Measurements from ENCODE around the gene SMYD1.

SMYD1 gene

DNA sequence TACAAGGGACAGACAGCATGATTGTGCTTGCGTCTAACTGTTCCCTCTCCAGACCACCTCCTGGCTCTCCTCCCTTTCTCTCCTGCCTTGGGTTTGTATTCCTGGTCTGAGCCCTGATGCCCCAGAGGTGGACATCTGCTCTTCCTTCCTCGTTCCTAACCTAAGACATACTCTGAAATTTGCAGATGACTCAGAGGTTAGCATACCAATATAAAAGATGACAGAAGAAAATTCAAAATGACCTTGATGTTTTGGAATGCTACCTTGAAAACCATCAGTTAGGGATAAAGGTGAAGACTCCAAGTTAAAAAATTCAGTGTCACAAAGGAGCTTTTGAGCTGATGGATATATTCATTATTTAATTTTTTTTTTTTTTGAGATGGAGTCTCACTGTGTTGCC lies 12.9 kb downstream of the SMYD1 start:
- Histone ChIP-seq H3K36me3 (ENCODE audit: control insufficient read depth, insufficient read depth, low read length) (no peaks in the 10 kb centered on the region), H3K27ac (ENCODE audit: low read depth, low read length) (no peak overlapping the region), H3K9ac (ENCODE audit: low read length) (no peak overlapping the region), H3K4me1 (ENCODE audit: control insufficient read depth, insufficient read depth, low read length) (peaks cover 14% of the 10 kb centered on the region), H3K27me3 (ENCODE audit: control insufficient read depth, insufficient read depth, low read length) (no peaks in the 10 kb centered on the region), H3K4me3 (ENCODE audit: low read length) (no peak overlapping the region)

DNA sequence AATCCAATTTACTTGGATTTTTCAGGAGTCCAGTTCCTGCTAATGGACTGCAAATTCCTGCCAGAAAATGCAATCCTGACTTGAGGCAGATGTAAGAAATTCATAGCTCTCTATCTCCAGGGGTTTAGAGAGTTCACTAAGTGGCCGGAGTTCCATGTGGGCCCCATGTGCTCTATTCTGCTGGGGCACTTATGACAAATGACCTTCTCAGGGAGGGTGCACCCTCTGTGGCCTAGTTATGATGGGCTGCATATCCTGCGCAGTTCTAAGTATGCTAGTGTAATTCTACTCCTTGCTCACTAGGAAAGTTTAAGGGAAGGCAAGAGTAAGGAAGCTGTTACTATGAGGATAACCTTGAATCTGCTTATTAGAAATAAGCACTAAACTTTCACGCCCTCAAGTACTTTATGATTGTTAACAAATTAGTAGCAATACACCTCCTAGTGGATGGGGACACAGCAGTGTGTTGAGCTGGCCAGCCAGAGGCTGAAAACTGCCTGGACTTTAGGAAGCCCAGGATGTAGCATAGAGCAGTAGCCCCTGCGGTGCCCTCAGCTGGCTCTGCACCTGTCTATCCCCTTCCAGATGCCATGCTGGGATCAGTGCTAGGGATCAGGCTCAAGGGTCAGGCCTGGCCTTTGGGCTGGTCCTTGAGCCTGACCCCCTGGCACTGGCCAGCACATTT lies 14.4 kb downstream of the SMYD1 start:
- peaks cover 14% of the 10 kb centered on the region for H3K4me1 ChIP-seq (ENCODE audit: control insufficient read depth, insufficient read depth, low read length)
- no peaks in the 10 kb centered on the region for H3K36me3 ChIP-seq (ENCODE audit: control insufficient read depth, insufficient read depth, low read length)
- no peak overlapping the region for H3K27ac ChIP-seq (ENCODE audit: low read depth, low read length)
- no peak overlapping the region for H3K9ac ChIP-seq (ENCODE audit: low read length)
- no peak overlapping the region for H3K4me3 ChIP-seq (ENCODE audit: low read length)
- H3K27me3 ChIP-seq (ENCODE audit: control insufficient read depth, insufficient read depth, low read length) = no peaks in the 10 kb centered on the region

DNA sequence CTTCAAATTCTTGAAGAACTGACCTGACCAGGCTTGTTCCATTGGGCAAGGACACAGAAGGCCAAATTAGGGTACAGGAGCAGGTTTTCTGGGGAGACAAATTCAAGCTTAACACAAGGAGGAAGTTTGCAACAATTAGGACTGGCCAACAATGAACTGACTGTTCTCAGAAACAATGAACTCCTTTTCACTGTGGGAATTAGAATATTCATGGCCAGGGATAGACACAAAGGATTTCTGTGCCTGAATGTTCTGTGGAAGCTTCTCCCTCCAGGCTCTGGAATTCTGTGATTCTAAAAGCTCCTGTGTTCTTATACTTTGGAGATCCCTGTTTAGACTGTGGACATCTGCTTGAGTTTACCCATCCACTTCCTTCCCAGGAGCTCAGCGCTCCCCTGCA lies 15.2 kb downstream of the SMYD1 start:
- Histone ChIP-seq H3K27ac (ENCODE audit: low read depth, low read length) (no peak overlapping the region), H3K4me3 (ENCODE audit: low read length) (no peak overlapping the region), H3K36me3 (ENCODE audit: control insufficient read depth, insufficient read depth, low read length) (no peaks in the 10 kb centered on the region), H3K9ac (ENCODE audit: low read length) (no peak overlapping the region), H3K4me1 (ENCODE audit: control insufficient read depth, insufficient read depth, low read length) (peaks cover 14% of the 10 kb centered on the region), H3K27me3 (ENCODE audit: control insufficient read depth, insufficient read depth, low read length) (no peaks in the 10 kb centered on the region)

DNA sequence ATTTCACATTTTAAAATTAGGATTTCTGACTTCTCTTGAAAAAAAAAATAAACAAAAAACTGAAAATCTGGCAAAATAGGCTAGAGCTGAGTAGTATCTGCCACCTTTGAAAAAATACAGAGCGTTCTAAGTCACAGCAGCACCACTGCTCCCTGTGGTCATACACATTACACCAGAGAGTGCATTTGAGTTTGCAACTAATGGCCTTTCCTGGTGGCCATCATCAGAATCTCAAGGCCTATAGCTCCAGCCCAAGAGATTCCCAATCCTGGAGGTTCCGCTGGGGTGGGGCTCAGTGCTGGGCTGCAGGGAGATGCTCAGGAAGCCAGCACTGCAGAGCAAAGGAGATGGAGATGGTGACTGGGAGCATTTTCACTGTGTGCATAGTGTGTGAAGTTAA lies 17.5 kb downstream of the SMYD1 start:
- H3K4me1 ChIP-seq (ENCODE audit: control insufficient read depth, insufficient read depth, low read length) = no peaks in the 10 kb centered on the region
- H3K27me3 ChIP-seq (ENCODE audit: control insufficient read depth, insufficient read depth, low read length) = no peaks in the 10 kb centered on the region
- H3K27ac ChIP-seq (ENCODE audit: low read depth, low read length) = no peak overlapping the region
- H3K9ac ChIP-seq (ENCODE audit: low read length) = no peak overlapping the region
- no peaks in the 10 kb centered on the region for H3K36me3 ChIP-seq (ENCODE audit: control insufficient read depth, insufficient read depth, low read length)
- no peak overlapping the region for H3K4me3 ChIP-seq (ENCODE audit: low read length)

DNA sequence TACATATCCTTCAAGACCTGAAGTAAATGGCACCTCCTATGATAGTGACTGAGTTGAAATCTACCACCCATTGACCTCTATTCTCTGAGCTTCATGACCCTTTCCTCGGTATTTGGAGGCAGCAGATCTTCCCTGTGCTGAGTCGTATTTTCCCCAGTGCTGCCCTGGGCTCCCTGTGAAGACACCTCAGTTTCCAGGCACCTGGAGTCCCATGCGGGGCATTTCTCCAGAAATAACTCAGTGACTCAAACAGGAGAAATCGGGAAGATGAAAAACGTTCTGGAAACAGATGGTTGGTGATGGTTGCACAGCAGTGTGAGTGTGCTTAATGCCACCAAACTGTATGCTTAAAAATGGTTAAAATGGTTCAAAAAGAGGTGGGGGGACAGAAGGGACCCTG lies 18.0 kb downstream of the SMYD1 start:
- Histone ChIP-seq H3K4me3 (ENCODE audit: low read length) (no peak overlapping the region), H3K27me3 (ENCODE audit: control insufficient read depth, insufficient read depth, low read length) (no peaks in the 10 kb centered on the region), H3K9ac (ENCODE audit: low read length) (no peak overlapping the region), H3K36me3 (ENCODE audit: control insufficient read depth, insufficient read depth, low read length) (no peaks in the 10 kb centered on the region), H3K27ac (ENCODE audit: low read depth, low read length) (no peak overlapping the region), H3K4me1 (ENCODE audit: control insufficient read depth, insufficient read depth, low read length) (no peaks in the 10 kb centered on the region)

DNA sequence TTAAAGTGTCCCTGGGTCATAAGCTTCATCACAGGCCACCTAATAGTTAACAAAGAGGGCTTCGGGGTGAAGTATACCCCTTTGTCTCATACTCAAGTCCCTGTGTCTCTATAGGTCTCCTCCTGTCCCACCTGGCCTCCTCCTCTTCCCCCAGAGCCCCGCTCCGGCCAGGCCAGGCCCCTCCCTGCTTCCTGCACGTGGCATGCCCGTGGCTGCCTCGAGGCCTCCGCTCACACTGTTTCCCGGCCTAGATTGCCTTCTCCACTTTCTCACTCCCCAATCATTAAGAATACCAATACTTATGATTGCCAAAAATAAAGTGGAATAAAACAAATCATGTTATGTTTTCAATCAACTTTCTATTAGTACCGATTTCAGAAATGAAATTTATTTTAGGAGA lies 18.8 kb downstream of the SMYD1 start:
- Histone ChIP-seq H3K27ac (ENCODE audit: low read depth, low read length) (no peak overlapping the region), H3K9ac (ENCODE audit: low read length) (no peak overlapping the region), H3K36me3 (ENCODE audit: control insufficient read depth, insufficient read depth, low read length) (no peaks in the 10 kb centered on the region), H3K27me3 (ENCODE audit: control insufficient read depth, insufficient read depth, low read length) (no peaks in the 10 kb centered on the region), H3K4me1 (ENCODE audit: control insufficient read depth, insufficient read depth, low read length) (no peaks in the 10 kb centered on the region), H3K4me3 (ENCODE audit: low read length) (no peak overlapping the region)

DNA sequence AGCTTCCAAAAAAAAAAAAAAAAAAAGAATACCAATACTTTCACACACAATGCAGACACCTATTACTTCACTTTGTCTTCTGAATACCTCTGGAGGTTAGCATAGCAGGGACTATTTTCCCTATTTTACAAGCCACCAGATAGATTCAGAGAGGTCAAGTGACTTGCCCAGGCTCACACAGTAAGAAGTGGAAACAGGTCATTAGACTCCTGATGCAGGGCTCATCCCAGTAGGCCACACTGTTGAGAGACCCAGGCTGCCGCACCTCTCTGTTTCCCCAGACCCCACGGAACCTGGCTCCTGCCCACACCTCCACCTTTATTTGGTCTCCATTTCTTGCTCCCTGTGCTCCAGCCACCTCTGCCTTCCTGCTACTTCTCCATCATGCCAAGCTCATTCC lies 19.4 kb downstream of the SMYD1 start:
- H3K27me3 ChIP-seq (ENCODE audit: control insufficient read depth, insufficient read depth, low read length) = no peaks in the 10 kb centered on the region
- H3K9ac ChIP-seq (ENCODE audit: low read length) = no peak overlapping the region
- no peak overlapping the region for H3K27ac ChIP-seq (ENCODE audit: low read depth, low read length)
- no peaks in the 10 kb centered on the region for H3K36me3 ChIP-seq (ENCODE audit: control insufficient read depth, insufficient read depth, low read length)
- no peaks in the 10 kb centered on the region for H3K4me1 ChIP-seq (ENCODE audit: control insufficient read depth, insufficient read depth, low read length)
- H3K4me3 ChIP-seq (ENCODE audit: low read length) = no peak overlapping the region

DNA sequence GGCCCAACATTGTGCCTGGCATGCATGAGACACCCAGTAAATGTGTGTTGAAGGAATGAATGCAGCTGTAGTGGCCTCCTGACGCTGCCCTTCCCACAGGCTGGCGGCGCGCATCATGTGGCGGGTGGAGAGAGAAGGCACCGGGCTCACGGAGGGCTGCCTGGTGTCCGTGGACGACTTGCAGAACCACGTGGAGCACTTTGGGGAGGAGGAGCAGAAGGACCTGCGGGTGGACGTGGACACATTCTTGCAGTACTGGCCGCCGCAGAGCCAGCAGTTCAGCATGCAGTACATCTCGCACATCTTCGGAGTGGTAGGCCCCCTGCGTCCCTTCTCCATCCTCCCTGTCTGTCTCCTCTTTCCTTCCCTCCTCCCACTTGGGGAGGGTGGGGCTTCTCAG lies 20.1 kb downstream of the SMYD1 start:
- H3K4me1 ChIP-seq (ENCODE audit: control insufficient read depth, insufficient read depth, low read length) = no peaks in the 10 kb centered on the region
- H3K27ac ChIP-seq (ENCODE audit: low read depth, low read length) = no peak overlapping the region

DNA sequence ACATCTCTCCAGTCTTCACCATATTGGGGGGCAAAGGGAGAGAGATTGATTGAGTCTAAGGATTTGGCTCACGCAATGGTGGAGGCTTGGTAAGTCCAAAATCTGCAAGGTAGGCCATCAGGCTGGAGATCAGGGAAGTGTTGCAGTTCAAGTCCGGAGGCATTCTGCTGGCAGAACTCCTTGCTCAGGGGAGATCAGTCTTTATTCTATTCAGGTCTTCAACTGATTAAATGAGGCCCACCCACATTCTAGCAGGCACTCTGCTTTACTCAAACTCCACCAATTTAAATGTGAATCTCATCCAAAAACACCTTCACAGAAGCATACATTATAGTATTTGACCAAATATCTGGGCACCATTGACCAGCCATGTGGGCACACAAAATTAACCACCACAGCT lies 21.4 kb downstream of the SMYD1 start:
- no peak overlapping the region for H3K9ac ChIP-seq (ENCODE audit: low read length)
- H3K27me3 ChIP-seq (ENCODE audit: control insufficient read depth, insufficient read depth, low read length) = no peaks in the 10 kb centered on the region
- H3K36me3 ChIP-seq (ENCODE audit: control insufficient read depth, insufficient read depth, low read length) = no peaks in the 10 kb centered on the region
- H3K4me1 ChIP-seq (ENCODE audit: control insufficient read depth, insufficient read depth, low read length) = no peaks in the 10 kb centered on the region
- H3K27ac ChIP-seq (ENCODE audit: low read depth, low read length) = no peak overlapping the region
- no peak overlapping the region for H3K4me3 ChIP-seq (ENCODE audit: low read length)

More for the DNA sequence above, 20.1 kb downstream of the SMYD1 start:
- no peak overlapping the region for H3K4me3 ChIP-seq (ENCODE audit: low read length)
- H3K9ac ChIP-seq (ENCODE audit: low read length) = no peak overlapping the region
- no peaks in the 10 kb centered on the region for H3K36me3 ChIP-seq (ENCODE audit: control insufficient read depth, insufficient read depth, low read length)
- H3K27me3 ChIP-seq (ENCODE audit: control insufficient read depth, insufficient read depth, low read length) = no peaks in the 10 kb centered on the region

DNA sequence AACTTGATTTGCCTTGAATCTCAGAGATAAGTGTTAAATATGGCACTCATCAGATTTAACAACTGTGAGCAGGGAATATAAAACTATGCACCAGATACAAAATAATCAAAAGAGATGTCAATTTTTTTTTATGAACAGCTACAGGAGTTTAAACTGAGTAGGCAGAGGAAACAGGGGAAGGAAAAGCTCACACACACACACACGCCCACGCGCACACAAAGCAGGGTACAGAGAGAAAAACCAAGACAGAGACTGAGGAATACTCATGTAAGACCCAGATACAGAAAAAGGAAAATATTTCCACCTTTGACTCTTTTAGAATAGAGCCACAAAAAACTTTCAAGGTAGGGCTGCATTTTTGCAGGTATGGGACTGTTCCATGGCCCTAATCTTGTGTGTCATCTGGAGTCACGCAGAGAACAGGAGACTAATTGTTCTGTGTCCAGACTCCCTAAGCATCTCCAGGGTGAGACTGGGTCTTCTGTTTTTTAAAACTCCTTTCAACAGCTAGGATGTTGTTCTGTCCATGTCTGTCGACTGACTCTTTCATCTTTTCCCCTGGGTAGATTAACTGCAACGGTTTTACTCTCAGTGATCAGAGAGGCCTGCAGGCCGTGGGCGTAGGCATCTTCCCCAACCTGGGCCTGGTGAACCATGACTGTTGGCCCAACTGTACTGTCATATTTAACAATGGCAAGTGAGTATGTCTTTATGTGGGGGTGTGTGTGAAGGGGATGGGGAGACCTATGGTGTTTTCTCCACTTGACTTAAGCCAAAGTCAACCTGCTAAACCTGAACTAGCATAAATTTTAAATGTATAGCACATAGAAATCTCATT lies 23.0 kb downstream of the SMYD1 start:
- H3K4me1 ChIP-seq (ENCODE audit: control insufficient read depth, insufficient read depth, low read length) = no peaks in the 10 kb centered on the region

DNA sequence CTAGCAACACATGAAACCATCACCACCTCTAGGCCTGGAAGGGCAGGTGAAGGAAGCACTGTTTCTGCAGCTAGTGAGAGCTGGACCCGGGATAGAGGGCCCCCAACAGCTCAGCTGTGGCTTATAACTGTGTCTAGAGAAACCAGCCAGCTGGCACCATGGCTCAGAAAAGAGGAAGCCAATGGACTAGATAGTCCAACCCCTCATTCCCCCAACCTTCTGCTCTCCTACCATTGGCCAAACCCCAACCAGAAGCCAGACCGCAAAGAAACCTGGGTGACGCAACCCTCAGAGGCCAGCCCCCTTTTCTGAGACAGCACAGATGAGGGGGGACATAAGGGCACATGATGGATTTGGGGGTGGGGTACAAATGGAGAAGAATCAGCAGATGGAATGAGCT lies 24.3 kb downstream of the SMYD1 start:
- Histone ChIP-seq H3K4me3 (ENCODE audit: low read length) (no peak overlapping the region), H3K27ac (ENCODE audit: low read depth, low read length) (no peak overlapping the region), H3K36me3 (ENCODE audit: control insufficient read depth, insufficient read depth, low read length) (no peaks in the 10 kb centered on the region), H3K27me3 (ENCODE audit: control insufficient read depth, insufficient read depth, low read length) (no peaks in the 10 kb centered on the region), H3K9ac (ENCODE audit: low read length) (no peak overlapping the region), H3K4me1 (ENCODE audit: control insufficient read depth, insufficient read depth, low read length) (no peaks in the 10 kb centered on the region)

More for the DNA sequence above, 23.0 kb downstream of the SMYD1 start:
- Histone ChIP-seq H3K27me3 (ENCODE audit: control insufficient read depth, insufficient read depth, low read length) (no peaks in the 10 kb centered on the region), H3K4me3 (ENCODE audit: low read length) (no peak overlapping the region), H3K27ac (ENCODE audit: low read depth, low read length) (no peak overlapping the region), H3K36me3 (ENCODE audit: control insufficient read depth, insufficient read depth, low read length) (no peaks in the 10 kb centered on the region), H3K9ac (ENCODE audit: low read length) (no peak overlapping the region)

DNA sequence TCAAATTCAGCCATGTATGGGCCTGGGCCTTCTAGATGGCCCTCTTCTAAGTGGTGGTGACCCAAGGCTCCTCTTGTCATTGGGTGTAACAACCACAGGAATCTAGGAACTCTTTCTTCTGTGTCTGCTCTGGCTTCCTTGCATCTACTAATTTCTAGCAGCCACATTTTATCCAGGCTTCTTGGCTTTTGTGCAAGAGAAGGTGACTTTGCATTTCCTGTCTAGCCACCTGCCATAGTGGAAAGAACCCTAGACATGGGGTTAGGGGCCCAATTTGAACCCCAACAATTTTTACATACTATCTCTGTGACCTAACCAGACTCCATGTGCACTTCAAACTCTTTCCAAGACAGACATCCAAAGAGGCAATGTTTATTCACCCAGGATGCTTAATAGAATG lies 25.1 kb downstream of the SMYD1 start:
- no peak overlapping the region for H3K27ac ChIP-seq (ENCODE audit: low read depth, low read length)
- H3K4me3 ChIP-seq (ENCODE audit: low read length) = no peak overlapping the region
- H3K27me3 ChIP-seq (ENCODE audit: control insufficient read depth, insufficient read depth, low read length) = no peaks in the 10 kb centered on the region
- no peaks in the 10 kb centered on the region for H3K4me1 ChIP-seq (ENCODE audit: control insufficient read depth, insufficient read depth, low read length)
- no peaks in the 10 kb centered on the region for H3K36me3 ChIP-seq (ENCODE audit: control insufficient read depth, insufficient read depth, low read length)
- H3K9ac ChIP-seq (ENCODE audit: low read length) = no peak overlapping the region

DNA sequence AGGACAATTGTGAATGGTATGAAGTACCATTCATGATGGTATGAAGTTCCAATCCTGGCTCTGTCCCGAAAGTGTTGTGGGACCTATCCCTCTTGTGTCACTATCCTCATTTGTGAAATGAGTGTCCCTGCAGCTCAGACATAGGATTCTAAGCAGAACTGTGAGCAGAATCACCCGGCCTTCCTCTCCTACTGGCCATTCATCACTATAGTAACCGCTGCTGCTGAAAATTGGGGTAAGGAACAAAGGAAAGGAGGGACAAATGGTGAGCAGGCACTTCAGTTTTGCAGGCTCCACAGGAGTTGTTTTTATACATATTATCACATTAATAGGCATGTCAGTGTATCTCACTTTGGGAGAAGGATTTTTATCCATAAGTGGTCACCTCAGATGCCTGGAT lies 27.4 kb downstream of the SMYD1 start:
- Histone ChIP-seq H3K36me3 (ENCODE audit: control insufficient read depth, insufficient read depth, low read length) (no peaks in the 10 kb centered on the region), H3K27me3 (ENCODE audit: control insufficient read depth, insufficient read depth, low read length) (no peaks in the 10 kb centered on the region), H3K4me3 (ENCODE audit: low read length) (no peak overlapping the region), H3K4me1 (ENCODE audit: control insufficient read depth, insufficient read depth, low read length) (no peaks in the 10 kb centered on the region), H3K27ac (ENCODE audit: low read depth, low read length) (no peak overlapping the region), H3K9ac (ENCODE audit: low read length) (no peak overlapping the region)
